HG02759 (cell line): ENCODE measurements around the gene RGS7.
A peak's percentile ranks its signal among the peaks of the same experiment; 100 is the strongest.

Source experiments
- ATAC-seq: cut with Tn5 transposase; IDR thresholded peaks from one replicate; pipeline ENCODE4 v1.9.1; 2021; ENCODE audit warnings: mild to moderate bottlenecking, moderate library complexity; ENCODE audit not compliant: unreplicated experiment

The RGS7 gene

DNA sequence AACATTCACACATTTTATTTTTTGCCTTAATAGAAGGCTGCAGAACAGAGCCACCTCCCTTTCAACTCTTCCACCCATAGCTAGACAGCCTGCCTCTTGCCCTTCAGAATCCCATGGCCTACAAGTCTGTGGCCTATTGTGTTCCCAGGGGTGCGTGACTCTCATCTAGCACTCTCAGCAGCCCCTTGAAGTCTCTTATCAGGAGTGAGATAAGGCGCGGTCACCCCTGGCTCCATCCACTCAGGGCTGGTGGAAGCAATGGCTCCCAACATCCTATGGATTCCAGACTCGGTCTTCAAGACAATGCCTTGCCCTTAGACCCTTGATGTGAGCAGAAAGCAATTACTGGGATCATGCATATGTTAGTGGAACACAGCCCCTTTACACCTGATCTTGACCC lies 480.9 kb downstream of the RGS7 start:
- ATAC-seq, result no peak

DNA sequence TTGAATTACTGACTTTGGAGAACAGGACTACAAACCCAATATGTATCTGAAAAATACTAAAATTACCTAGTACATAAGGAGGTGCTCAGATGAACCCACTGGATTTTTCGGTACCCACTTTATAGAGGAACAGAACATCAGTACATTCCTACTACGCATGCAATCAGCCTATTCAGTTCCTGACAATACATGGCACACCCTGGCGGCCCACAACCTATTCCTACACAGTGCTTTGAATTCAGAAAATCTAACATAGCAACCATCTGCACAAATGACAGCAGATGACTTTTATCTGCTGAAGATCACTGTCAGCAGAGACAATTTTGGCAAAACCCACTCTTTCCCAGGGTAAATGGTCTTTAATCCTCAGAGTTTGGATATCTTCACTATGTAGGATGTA lies 487.9 kb downstream of the RGS7 start:
- ATAC-seq, result no peak

DNA sequence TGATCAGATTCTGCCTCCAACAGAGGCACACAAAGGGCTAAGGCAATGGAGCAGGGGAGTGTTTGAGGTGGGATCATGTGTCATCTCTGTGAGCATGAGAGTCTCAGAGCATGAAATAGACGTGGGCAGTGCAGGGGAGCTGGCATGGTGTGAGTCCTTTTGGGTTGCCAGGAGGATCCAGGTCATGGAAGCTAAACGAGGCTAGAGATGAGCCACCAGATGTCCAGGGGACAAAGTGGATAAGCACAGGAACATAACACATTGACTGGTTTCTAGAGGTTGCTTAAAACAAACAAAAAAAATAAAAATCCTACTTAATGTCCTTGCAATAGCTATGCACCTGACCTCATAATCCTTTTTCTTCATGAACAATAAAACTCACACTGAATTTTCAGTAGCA lies 490.3 kb downstream of the RGS7 start:
- ATAC-seq, result no peak

DNA sequence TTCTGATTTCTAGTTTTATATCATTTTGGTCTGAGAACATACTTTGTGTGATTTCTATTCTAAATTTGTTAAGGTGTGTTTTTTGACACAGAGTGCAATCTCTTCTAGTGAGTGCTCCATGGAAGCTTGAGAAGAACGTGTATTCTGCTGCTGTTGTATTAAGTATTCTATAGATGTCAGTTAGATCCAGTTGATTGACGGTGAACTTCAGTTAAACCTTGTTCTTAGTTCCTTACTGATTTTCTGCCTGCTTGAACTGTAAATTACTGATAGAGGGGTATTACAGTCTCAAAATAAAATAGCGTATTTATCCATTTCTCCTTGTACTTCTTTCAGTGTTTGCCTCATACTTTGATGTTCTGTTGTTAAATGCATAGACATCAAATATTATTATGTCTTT lies 497.0 kb downstream of the RGS7 start:
- ATAC-seq, result no peak

DNA sequence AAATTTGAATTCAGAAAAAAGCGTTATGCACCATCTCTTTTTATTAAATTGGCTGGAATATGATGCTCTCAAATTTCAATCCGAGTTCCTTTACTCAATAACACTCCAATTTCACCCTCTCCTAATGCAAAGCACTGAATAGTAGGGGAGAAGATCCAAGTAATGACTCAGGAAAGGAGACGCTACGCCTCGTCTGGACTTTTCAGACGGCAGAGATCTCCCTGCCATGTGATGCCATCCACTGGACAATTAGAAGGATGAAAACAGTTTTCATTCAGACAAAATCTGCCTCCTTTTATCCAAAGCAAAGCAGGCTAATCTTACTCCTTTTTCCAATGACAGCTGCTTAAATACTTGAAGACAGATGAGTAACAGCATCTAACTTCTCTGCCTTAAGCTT lies 502.6 kb downstream of the RGS7 start:
- ATAC-seq, result no peak

DNA sequence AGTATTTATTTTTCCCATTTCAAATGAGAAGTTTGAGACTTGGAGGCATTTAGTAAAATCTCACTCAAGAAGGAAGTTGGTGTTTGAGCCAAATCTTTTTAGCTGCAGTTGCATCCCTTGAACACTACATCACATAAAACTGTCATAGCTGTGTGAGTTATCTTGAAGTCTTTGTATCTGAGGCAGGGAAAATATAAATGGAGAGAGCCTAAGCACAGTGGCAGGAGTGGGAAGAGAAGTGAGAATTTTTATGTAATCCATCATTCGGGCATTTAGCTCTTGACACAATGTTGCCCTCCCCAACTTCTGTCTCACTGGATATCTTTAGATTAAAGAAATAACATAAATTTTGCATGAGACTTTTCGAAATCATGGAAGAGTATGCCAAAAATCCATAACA lies 509.7 kb downstream of the RGS7 start:
- no peak for ATAC-seq

DNA sequence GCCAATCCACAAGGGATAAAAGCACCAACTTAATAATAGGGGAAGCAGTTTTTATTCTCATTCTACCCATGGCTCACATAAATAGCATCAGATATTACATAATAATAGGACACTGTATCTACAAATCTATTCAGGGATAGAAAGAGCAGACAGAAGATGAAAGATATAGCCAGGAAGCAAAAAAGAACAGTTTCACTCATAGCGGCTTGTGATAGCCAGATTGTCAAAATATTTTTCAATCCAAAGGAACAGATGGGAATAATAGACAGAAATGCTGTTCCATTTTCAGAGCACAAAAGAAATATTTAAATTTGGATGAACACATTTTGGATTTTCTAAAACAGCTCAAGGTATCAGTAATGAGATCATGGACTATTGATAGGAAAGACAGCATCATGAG lies 512.5 kb downstream of the RGS7 start:
- ATAC-seq, result no peak

DNA sequence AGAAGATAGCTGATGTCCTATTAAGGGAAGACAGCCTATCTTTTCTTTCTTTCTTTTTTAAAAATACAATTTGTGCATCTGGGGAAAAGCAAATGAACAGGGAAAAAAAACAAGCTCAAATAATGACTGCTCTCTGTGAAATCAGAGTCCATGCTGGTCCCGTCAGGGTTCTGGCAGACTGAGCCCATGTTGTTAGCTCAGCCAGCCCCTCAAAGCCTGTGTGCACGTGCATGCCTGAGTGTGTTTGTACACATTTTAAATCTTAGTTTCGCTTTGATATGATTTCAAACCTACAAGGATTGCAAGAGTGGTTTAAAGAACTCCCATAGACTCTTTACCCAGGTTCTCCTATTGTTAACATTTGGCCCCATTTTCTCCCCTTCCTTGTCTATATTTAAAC lies 513.2 kb downstream of the RGS7 start:
- ATAC-seq, result no peak

DNA sequence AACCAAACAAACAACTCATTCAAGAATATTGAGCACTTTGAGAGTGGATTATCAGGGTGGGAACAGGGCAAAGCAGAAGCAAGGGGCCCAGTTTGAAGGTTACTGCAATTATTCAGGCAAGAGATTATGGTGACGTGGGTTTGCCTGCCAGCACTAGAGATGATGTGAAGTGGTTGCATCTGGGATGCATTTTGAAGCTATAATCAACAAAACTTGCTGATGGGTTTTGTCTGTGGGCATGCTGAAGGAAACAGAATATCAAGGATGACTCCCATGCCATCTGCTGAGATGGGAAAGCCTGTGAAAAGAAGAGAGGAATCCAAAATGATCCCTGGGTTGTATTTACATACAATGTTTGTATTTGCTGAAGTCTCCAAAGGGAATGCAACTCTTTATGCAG lies 520.7 kb downstream of the RGS7 start:
- no peak for ATAC-seq

DNA sequence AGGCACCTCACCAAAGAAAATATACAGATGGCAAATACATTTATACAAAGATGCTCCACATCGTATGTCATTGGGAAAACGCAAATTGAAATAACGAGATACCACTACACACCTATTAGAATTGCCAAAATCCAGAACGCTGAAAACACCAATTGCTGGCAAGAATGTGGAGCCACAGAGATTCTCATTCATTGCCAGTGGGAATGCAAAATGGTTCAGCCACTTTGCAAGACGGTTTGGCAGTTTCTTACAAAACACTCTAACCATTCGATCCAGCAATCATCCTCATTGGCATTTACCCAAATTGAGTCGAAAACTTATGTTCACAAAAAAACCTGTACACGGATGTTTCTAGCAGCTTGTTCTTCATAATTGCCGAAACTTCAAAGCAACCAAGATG lies 521.7 kb downstream of the RGS7 start:
- ATAC-seq, result no peak

DNA sequence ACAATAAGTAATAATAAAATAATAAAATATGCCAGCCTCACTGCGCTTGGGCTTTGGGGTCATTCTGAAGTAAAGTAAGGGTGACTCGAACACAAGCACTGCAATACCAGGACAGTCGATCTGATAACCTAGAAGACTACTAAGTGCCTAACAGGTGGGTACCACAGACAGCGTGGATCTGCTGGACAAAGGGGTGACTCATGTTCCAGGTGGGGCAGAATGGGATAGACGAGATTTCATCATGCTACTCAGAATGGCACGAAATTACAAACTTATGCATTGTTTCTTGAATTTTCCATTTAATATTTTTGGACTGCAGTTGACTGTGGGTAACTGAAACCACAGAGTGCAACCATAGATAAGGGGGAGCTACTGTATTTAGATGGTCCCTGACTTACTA lies 523.9 kb downstream of the RGS7 start:
- ATAC-seq, result no peak

DNA sequence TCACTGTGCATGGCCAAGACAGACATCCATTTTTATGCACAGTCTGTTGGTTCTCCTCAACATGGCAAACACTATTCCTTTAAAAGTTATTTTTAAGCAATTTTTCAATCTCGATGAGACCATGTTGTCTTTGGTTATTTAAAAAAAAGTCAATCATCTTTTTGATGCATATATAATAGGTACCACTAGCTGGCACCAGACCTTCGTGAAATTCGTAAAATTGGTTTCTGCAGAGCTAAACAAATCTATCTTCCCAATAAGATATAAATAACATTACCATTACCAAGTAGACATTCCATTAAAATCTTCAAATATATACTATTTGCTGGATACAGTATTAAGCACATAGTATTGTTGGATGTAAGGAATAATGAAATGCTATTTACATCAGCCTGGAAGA lies 525.1 kb downstream of the RGS7 start:
- ATAC-seq, result no peak

DNA sequence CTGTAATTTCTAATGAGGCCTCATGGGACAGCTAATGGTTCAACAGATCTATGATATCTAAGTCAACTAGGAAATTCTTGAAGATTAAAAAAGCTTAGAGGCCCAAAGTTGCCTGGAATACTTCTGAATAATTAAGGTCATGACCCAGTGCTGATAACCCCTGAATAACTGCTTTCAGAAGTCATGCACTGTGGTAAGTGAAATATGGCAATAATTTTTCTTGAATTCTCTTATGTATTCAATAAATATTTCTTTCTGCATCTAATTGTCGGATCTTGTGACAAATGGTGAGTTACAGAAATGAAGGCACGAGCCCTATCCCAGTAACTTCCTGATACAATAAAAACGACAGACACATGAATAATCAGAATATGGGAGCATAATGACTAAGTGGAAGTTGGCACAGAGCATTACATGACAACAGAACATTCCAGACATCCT lies 525.8 kb downstream of the RGS7 start:
- no peak for ATAC-seq

DNA sequence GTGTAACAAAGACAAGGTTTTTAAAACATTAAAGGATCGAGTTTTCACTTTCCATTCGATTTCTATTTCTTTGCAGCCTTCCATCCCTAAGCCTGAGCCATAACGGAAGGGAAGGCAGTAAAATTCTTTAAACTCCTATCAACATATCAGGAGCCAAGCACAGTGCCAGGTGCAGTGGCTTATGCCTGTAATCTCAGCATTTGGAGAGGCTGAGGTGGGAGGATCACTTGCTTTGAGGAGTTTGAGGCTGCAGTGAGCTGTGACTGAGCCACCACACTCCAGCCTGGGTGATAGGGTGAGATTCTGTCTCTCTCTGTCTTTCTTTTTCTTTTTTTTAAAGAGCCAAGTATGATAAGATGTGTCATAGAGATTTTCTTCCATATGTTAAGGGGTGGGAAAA lies 527.5 kb downstream of the RGS7 start:
- ATAC-seq, result no peak

DNA sequence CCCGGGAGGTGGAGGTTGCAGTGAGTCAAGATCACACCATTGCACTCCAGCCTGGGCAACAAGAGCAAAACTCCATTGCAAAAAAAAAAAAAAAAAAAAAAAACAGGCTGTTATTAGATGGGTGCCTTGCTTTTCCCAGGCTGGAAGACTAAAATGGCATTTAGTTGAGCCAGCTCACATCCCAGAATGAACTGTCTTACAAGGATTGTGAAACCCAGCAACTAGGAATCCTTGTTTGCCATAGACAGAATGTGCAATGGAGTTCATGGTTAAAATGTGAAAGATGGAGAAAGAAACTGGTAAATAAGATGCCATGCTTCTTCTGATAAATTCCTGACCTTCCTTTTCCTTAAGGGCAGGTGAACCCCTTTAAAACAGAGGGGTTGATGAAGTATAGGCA lies 529.2 kb downstream of the RGS7 start:
- no peak for ATAC-seq

DNA sequence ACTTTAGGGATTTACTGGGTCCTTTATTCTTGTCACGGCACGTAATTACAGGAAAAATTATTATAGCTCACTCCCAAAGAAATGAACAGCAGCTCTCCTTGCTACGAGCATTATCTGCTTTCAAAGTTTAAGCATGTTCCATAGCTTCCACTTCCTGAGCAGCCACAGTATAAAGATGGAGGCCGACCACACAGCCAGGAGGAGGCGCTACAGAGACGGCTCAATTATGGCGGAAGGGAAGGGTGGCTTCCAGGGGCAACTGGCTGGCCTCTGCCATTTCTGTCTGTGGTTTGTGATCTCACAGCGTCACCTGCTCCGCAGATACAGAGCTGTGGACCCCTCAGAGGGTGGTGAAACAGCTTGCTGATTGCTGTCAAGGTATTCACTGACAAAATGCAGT lies 532.8 kb downstream of the RGS7 start:
- ATAC-seq, result no peak

DNA sequence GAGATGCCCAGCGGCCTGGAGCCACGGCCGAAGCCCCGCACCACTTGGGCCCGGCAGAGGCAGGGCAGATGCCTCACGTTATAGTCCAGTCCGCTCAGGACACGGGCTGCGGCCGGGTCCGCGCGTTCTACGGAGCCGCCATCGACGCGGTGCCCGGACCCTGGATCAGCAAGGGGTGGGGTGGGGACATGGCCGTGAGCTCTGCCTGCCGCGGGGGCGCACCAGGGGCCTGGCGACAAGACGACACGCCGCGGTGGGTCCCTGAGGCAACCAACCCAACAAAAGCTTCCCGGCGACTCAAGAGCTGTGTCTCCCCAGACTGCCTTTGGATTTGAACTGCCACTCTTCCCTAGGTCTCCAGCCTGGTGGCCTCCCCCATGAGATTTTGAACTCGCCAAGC lies 533.6 kb downstream of the RGS7 start:
- no peak for ATAC-seq

DNA sequence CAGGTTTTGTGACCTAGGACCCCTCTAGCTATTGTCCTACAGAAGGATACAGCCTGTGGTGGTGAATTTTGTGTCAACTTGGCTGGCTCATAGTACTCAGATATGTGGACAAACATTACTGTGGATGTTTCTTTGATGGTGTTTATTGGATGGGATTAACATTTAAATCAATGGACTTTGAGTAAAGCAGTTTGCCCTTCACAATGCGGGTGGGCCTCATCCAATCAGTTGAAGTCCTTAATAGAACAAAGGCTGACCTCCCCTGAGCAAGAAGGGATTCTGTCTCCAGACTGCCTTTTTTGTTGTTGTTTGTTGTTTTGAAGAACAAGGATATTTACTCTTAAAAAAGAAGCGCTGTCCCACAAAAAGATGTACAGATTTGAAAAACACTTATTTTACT lies 535.1 kb downstream of the RGS7 start:
- ATAC-seq, result no peak

DNA sequence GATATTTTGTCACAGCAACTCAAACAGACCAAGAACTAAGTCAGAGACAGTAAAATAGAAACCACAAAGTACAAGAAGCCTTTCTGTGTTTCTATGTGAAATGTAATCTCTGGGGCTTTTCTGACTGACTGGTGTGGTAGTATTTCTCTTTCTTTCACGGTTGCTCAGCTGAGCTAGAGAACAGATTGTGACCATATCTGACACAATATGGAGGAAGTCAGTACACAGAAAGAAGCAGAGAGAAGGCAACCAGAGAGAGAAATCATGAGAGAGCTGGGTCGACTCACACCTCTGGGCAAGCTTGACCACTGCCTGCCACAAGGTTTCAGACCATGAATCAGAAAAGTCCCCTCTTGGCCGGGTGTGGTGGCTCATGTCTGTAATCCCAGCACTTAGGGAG lies 536.2 kb downstream of the RGS7 start:
- ATAC-seq, result peak; percentile 54

DNA sequence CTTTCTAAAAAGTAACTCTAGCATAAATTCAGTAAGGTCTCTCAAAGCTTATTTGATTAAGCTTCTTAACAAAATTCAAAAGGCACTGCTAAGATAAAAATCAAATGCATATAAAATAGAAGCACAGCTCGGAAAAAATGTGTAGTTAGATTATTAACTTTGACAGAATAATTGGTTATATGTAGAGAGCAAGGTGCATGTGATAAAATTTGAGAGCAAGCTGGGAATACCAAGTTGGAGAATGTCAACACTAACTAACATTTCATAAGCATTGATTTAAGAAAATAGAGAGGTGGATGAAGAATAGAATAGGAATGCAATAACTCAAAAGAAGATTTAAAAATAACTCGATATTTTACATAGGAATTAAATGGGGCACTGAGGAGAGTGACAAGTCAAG lies 540.5 kb downstream of the RGS7 start:
- ATAC-seq, result no peak

DNA sequence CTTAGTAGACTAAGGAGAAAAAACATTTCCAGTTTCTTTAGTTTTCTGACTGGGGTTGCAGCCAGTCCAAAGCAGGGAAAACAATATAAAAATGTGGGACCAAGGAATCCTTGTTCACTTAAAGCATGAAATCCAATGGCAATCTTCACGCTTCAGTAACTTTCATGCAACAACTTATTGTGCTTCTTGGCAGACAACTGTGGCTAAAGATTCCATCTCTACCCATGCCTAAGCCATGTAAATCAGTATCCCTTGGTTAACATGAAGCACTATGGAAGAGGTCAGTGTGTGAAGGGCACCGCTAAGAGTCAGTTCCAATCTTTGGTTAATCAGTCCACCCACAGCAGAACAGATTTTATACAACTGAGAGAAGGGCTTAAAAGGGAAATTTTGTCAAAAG lies 543.3 kb downstream of the RGS7 start:
- no peak for ATAC-seq

DNA sequence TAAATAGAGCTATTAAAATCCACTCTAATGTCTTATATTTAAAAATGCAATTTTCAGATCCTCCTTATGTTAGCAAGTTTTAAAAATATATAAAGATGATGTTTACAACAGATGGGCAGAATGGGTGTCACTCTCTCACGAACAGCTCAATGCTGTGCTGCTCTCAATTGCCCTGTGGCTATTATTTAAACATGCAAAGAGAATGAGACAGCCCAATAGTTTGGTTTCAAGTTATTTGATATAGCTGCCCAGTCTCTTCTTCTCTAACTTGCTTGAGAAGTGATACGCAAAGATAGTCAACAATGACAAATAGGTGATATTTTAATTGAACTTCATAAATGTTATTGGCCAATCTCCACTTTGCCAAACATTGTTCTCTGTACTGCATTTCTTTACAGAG lies 545.7 kb downstream of the RGS7 start:
- ATAC-seq, result no peak

DNA sequence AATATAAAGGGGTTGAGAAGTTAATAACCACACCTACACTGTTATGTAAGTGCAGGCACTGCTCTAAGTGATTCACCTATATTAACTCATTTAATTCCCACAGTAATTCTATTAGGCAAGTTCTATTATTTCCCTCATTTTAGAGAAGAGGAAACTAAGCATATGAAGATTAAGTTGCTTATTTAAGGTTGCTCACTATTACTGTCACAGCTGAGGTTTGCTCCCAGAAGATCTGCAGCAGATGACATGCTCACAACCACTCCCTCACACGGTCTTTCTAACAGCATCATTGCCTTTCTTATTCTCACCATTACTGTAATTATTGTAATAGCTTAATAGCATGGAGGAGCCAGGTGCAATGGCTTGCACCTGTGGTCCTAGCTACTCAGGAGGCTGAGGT lies 548.6 kb downstream of the RGS7 start:
- no peak for ATAC-seq

DNA sequence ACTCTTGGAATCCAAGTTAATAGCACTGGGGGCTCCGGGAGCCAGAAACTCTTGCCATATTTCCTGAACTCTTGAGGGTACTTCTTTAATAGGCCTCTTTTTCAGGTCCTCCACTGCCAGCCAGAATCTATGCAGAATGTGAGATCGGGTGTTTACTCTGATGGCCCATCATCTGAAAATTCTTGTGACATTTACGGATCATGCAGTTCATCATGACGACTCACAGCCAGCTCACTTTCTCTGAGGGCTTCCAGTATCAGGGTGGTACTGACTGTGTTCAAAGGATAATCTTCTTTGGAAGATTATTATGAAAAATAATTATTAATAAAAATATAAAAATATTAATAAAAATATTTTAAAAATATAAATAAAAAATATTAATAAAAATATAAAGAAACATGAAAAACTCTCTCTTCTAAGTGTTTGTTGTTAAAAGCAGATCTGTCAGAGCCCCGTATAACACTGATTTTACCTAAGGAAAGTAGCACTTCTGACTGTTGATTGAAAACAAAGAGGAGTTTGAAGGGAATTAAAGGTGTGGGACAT lies 550.7 kb downstream of the RGS7 start:
- ATAC-seq, result no peak
